Measurements from ENCODE around the gene PRXL2A.
"Not testable (repeated sequence)": the region's sequence is repeated elsewhere in the genome, so short reads cannot be mapped to it uniquely, and the experiment has no call there.

PRXL2A gene

DNA sequence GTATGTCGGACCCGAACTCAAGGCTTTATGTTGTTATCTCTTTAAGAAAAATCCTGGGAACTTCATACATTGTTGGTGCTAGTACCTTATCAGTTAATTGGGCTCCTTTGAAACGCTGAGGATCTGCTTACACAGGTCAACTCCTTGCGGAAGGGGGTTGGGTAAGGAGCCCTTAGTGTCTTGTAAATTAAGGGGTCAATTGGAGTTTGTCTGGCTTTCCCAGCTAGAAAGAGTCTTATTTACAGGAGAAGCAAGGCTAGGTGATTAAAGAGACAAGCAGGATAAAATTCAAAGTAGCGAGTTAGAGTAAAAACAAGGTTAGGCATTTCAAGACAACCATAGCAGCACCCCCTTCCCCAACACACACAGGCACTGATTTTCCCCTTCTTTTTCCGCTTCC lies 8.9 kb downstream of the PRXL2A start:
- peaks cover 30% of the 10 kb centered on the region for H3K4me1 Mint-ChIP-seq (ENCODE audit: low read depth)
- not testable (repeated sequence) for H3K27me3 Mint-ChIP-seq; H3K36me3 Mint-ChIP-seq (ENCODE audit: low read depth); H3K9me3 Mint-ChIP-seq; H3K4me3 Mint-ChIP-seq; H3K27ac Mint-ChIP-seq

DNA sequence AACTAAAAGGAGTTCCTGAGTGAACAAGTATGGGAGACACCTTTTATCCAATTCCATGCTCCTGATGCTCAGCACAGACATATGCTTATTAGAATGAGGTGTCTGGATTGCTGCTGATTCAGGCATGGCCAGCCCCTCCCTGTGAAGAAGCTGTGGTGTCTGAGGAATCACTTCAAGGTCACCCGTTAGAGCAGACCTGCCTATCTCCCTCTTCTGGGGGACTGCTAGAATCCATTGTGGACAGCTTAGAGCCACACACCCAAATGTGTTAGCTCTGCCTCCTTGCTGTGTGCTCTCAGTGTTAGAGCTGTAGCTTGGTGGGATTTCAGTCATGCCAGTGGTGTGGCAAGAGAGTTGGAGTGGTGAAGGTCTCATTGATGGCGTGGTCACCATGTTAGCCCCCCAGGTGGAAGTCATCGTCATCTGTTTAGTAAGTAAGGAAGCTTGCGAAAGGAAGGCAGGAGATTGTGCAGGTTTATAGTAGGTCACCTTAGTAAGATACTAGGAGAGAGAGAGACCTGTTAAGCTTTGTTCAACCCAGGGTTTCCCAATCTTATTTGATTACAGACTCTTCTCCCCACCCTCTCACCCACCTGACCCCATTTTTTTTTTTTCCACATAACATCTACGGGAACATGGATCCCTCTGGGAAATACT lies 12.8 kb downstream of the PRXL2A start:
- Mint-ChIP-seq H3K9me3 (no peaks in the 10 kb centered on the region), H3K36me3 (ENCODE audit: low read depth) (peaks cover 15% of the 10 kb centered on the region), H3K4me1 (ENCODE audit: low read depth) (peaks cover 11% of the 10 kb centered on the region), H3K27me3 (no peaks in the 10 kb centered on the region), H3K4me3 (no peak overlapping the region), H3K27ac (no peak overlapping the region)

DNA sequence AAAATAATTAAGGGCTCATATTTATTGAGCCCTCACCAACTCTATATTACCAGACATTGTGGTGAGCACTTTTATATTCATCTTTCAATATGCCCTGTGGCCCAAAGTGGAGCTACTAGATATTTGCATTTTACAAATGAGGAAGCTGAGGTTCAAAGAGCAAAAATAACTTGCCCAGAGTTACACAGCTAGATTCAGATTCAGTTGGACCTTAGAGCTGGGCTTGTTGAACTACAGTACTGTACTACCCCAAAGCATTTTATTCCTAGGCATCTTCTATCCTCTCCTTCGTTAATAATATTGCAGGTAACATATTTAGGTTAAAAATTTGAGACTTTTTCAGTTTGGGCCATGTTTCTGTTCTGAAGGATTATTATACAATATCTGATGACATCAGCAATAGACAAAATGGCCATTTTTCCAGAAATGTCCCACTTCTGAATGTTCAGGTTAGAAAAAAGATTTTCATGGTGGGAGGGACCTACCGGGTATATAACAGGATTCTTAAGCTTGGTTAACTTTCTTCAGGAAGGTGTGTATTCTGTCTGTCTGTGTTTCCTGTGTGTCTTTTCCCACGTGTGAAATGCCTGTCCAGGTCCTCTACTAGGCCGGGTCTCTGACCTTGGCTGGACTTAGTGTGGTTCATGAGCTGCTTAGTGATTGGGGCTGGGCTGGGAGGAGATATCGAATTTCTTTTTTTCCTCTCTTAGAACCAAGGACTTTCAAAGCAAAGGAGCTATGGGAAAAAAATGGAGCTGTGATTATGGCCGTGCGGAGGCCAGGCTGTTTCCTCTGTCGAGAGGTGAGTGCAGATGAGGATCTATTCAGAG lies 13.6 kb downstream of the PRXL2A start:
- H3K36me3 Mint-ChIP-seq (ENCODE audit: low read depth) = peaks cover 15% of the 10 kb centered on the region
- H3K9me3 Mint-ChIP-seq = no peaks in the 10 kb centered on the region
- H3K27ac Mint-ChIP-seq = no peak overlapping the region

DNA sequence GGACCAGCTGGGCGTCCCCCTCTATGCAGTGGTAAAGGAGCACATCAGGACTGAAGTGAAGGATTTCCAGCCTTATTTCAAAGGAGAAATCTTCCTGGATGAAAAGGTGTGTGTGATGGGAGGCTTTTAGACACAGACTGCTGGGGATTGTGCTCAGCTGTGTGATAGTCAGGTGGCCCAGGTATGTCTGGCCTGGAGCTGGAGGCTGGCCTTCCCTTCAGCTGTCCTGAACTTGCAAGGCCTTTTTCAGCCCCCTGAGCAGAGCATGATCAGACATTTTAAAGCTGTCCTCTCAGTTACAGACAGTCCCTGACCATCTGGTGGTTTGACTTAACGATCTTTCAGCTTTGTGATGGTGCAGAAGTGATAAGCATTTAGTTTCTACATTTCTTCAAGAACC lies 17.6 kb downstream of the PRXL2A start:
- no peak overlapping the region for H3K27ac Mint-ChIP-seq
- H3K36me3 Mint-ChIP-seq (ENCODE audit: low read depth) = peaks cover 32% of the 10 kb centered on the region
- no peak overlapping the region for H3K4me3 Mint-ChIP-seq
- no peaks in the 10 kb centered on the region for H3K27me3 Mint-ChIP-seq
- H3K4me1 Mint-ChIP-seq (ENCODE audit: low read depth) = peaks cover 15% of the 10 kb centered on the region
- no peaks in the 10 kb centered on the region for H3K9me3 Mint-ChIP-seq

More for the DNA sequence above, 13.6 kb downstream of the PRXL2A start:
- Mint-ChIP-seq H3K4me1 (ENCODE audit: low read depth) (peaks cover 11% of the 10 kb centered on the region), H3K27me3 (no peaks in the 10 kb centered on the region), H3K4me3 (no peak overlapping the region)

- H3K4me3 Mint-ChIP-seq = no peak overlapping the region
- H3K27me3 Mint-ChIP-seq = no peaks in the 10 kb centered on the region
- no peak overlapping the region for H3K27ac Mint-ChIP-seq
- peaks cover 32% of the 10 kb centered on the region for H3K36me3 Mint-ChIP-seq (ENCODE audit: low read depth)
- no peaks in the 10 kb centered on the region for H3K9me3 Mint-ChIP-seq
- peaks cover 4% of the 10 kb centered on the region for H3K4me1 Mint-ChIP-seq (ENCODE audit: low read depth)
Measured at GRCh38 chr10:80427541-80427940, 19.2 kb downstream of the PRXL2A start.

DNA sequence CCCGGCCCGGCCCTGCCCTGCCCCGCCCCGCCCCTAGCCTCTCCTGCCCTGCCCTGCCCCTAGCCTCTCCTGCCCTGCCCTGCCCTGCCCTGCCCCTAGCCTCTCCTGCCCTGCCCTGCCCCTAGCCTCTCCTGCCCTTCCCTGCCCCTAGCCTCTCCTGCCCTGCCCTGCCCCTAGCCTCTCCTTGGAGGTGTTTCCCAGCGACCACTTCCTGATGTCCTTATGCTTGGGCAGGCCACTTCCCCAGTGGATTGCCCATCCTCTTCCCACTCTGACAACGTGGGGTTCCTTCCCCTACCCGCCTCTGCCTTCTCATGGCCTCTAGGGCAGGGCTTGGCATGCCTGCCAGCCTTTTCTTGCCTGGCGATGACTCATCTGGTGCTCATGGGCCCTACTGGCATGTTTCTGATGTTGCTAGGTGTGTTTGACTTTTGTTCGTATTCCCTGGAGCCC lies 21.2 kb downstream of the PRXL2A start:
- Mint-ChIP-seq H3K4me1 (ENCODE audit: low read depth) (peaks cover 4% of the 10 kb centered on the region), H3K27me3 (no peaks in the 10 kb centered on the region), H3K27ac (peak overlapping the region; percentile 28), H3K36me3 (ENCODE audit: low read depth) (peaks cover 32% of the 10 kb centered on the region), H3K9me3 (no peaks in the 10 kb centered on the region), H3K4me3 (no peak overlapping the region)

DNA sequence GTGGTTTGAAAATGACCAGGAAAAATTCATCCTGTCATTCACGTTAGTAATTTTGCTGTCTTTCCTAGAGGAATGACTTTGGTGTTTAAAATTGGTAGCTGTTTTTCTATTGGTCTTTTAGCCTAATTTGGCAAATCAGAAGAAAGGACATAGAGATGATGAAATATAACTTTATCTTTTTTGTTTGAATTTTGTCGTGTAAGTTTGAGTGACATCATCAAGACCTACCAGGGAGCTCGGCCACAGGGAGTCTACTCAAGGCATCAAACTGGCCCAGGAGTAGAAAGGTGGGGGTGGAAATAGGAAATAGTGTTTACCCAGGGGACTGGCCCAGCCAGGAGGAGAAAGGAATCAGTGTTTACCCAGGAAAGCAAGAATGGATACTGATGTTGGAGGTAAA lies 24.8 kb downstream of the PRXL2A start:
- H3K9me3 Mint-ChIP-seq = no peaks in the 10 kb centered on the region
- peaks cover 4% of the 10 kb centered on the region for H3K4me1 Mint-ChIP-seq (ENCODE audit: low read depth)
- H3K27ac Mint-ChIP-seq = no peak overlapping the region
- peaks cover 13% of the 10 kb centered on the region for H3K36me3 Mint-ChIP-seq (ENCODE audit: low read depth)
- no peaks in the 10 kb centered on the region for H3K27me3 Mint-ChIP-seq
- no peak overlapping the region for H3K4me3 Mint-ChIP-seq

DNA sequence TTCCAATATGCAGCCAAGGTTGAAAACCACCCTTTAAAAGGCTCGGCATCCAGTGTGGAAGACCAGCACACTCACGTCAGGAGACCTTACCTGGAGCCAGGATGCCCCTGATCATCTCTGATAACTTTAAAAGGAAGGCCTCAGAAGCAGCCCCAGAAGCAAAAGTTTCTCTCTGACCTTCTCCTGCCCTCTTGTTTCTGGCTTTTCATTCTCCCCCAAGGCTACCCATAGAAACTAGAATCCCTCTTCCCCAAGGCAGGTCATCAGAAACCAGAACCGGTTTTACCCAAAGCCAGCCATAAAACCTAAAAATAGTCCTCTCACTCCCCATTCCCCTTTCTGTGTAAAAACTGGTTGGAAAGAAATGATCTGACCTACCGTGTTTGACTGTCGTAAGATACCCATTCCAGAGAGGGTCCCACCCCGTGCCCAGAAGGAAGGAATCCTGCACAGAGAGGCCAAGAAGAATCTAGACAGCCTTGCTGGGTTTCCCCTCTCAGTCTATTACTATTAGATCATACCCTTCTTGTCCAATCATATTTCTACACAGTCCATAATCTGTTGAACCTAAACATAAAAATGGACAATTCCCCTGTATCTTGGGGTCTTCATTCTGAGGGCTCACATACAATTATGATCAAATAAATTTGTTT lies 28.2 kb downstream of the PRXL2A start:
- H3K27ac Mint-ChIP-seq = no peak overlapping the region
- no peak overlapping the region for H3K4me3 Mint-ChIP-seq
- no peaks in the 10 kb centered on the region for H3K4me1 Mint-ChIP-seq (ENCODE audit: low read depth)
- no peaks in the 10 kb centered on the region for H3K9me3 Mint-ChIP-seq
- peaks cover 4% of the 10 kb centered on the region for H3K36me3 Mint-ChIP-seq (ENCODE audit: low read depth)
- H3K27me3 Mint-ChIP-seq = no peaks in the 10 kb centered on the region

GRCh38 chr10:80437227-80437626 lies 28.9 kb downstream of the PRXL2A start:
- Mint-ChIP-seq H3K4me3 (no peak overlapping the region), H3K27ac (no peak overlapping the region), H3K36me3 (ENCODE audit: low read depth) (peaks cover 4% of the 10 kb centered on the region), H3K27me3 (no peaks in the 10 kb centered on the region), H3K9me3 (no peaks in the 10 kb centered on the region), H3K4me1 (ENCODE audit: low read depth) (no peaks in the 10 kb centered on the region)

DNA sequence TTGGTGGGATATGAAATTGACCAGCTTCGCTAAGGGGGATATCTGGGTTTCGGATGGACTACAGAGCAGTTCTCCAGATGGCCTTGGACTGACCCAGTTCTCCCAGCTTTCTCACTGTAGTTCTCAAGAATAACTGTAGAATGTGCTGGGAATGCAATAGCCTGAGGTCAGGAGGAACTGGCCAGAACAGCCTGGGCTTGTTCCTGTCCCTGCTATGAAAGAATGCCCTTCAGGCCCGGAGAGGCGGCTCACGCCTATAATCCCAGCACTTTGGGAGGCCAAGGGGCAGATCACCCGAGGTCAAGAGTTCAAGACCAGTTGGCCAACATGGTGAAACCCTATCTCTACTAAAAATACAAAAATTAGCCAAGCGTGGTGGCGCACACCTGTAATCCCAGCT lies 33.5 kb downstream of the PRXL2A start:
- Mint-ChIP-seq H3K27ac (no peak overlapping the region), H3K9me3 (no peaks in the 10 kb centered on the region), H3K36me3 (ENCODE audit: low read depth) (no peaks in the 10 kb centered on the region), H3K4me1 (ENCODE audit: low read depth) (peaks cover 34% of the 10 kb centered on the region), H3K4me3 (no peak overlapping the region), H3K27me3 (no peaks in the 10 kb centered on the region)

DNA sequence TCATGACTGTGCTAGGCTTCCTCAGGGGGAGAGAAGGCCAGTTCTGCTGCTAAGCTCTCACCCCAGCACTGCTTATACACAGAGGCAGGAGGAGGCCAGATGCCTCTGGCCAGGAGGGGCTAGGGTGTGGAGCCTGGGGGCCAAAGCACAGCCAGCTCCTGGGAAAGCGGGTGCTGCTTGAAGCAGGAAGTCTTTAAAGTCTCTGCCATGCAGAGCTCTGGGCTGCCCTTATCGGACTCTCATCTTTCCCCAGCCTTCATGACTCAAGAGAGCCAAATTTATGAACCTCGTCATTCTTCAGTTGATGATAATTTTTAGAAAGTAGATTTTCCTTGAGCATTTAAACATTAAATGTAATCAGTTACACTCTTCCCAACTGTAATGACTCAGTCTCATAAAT lies 34.5 kb downstream of the PRXL2A start:
- Mint-ChIP-seq H3K27me3 (no peaks in the 10 kb centered on the region), H3K36me3 (ENCODE audit: low read depth) (no peaks in the 10 kb centered on the region), H3K27ac (no peak overlapping the region), H3K4me3 (no peak overlapping the region), H3K4me1 (ENCODE audit: low read depth) (peaks cover 41% of the 10 kb centered on the region), H3K9me3 (no peaks in the 10 kb centered on the region)

- peak overlapping the region; percentile 66 for H3K27ac Mint-ChIP-seq
- H3K4me1 Mint-ChIP-seq (ENCODE audit: low read depth) = peaks cover 41% of the 10 kb centered on the region
Measured at GRCh38 chr10:80443531-80443974, 35.2 kb downstream of the PRXL2A start.

DNA sequence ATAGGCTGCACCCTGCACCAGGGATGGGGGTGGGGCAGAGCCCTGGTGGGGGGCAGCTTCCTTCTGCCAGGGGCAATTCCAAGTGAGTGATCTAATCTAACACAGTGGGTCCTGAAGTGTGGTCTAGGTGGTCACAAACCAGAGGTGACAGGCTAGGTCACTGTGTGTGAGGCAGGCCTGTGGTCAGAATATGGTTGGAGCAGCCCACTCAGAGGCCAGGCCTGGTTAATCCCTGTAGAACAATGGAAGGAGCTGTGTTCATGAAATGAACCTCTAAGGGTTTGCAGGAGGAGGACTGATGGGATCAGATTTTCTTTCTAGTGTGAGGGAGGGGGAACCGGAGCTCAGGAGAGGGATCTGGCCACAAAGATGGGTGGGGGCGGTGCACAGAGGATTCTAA lies 35.8 kb downstream of the PRXL2A start:
- Mint-ChIP-seq H3K4me3 (no peak overlapping the region), H3K27ac (peak overlapping the region; percentile 58), H3K27me3 (no peaks in the 10 kb centered on the region), H3K4me1 (ENCODE audit: low read depth) (peaks cover 44% of the 10 kb centered on the region), H3K9me3 (no peaks in the 10 kb centered on the region), H3K36me3 (ENCODE audit: low read depth) (no peaks in the 10 kb centered on the region)

More at GRCh38 chr10:80443531-80443974, 35.2 kb downstream of the PRXL2A start:
- no peaks in the 10 kb centered on the region for H3K27me3 Mint-ChIP-seq
- H3K9me3 Mint-ChIP-seq = no peaks in the 10 kb centered on the region
- H3K4me3 Mint-ChIP-seq = no peak overlapping the region
- H3K36me3 Mint-ChIP-seq (ENCODE audit: low read depth) = no peaks in the 10 kb centered on the region

DNA sequence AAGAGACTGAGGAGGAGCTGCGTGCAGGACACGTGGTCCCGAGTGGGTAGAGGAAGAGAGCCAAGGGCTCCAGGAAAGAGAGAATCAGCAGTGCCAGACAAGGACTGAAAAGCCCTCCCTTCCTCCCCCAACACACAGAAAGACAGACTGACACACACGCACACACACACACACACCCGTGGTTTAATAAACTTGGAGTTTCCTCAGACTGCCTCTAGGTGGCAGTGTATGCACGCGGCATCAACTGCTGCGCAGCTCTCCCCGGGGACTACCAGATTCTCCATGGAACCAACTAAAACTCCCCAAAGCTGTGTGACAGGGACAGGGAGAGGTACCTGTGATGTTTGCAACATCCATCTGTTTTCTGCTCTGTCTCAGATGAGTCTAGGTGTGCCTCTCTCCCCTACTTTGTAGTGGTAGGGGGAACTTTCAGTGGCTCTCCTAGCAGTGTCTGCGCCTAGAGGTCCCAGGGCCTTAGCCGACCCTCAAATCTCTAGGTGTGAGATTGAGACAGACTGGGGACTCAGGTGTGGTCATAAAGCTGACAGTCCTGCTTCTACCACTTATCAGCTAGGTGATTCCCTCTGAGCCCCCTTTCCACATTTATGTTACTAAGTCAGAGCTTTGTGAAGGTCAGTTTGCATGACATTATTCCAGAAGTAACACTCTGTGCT lies 36.4 kb downstream of the PRXL2A start:
- Mint-ChIP-seq H3K9me3 (no peaks in the 10 kb centered on the region), H3K36me3 (ENCODE audit: low read depth) (no peaks in the 10 kb centered on the region), H3K4me3 (no peak overlapping the region), H3K27ac (peak overlapping the region; percentile 58), H3K4me1 (ENCODE audit: low read depth) (peaks cover 49% of the 10 kb centered on the region), H3K27me3 (no peaks in the 10 kb centered on the region)

Measured in stimulated activated naive CD8-positive, alpha-beta T cell treated with anti-CD3 and anti-CD28 coated beads, Interleukin-15, Interleukin-2, amounts not matched to agents 100 ng/mL and 50 ng/mL, for 24 hours (primary cell).